ENCODE data around the gene NAV3.

NAV3 gene

GRCh38 chr12:77928078-77928477, 97.4 kb downstream of the NAV3 start:
- no peak for DNase-seq (ENCODE audit: low read depth)

GRCh38 chr12:77932216-77932615, 101.5 kb downstream of the NAV3 start:
- DNase-seq (ENCODE audit: low read depth): no peak

GRCh38 chr12:77938301-77938700, 107.6 kb downstream of the NAV3 start:
- no peak for DNase-seq (ENCODE audit: low read depth)

GRCh38 chr12:77940011-77940423, 109.3 kb downstream of the NAV3 start:
- no peak for DNase-seq (ENCODE audit: low read depth)

DNA sequence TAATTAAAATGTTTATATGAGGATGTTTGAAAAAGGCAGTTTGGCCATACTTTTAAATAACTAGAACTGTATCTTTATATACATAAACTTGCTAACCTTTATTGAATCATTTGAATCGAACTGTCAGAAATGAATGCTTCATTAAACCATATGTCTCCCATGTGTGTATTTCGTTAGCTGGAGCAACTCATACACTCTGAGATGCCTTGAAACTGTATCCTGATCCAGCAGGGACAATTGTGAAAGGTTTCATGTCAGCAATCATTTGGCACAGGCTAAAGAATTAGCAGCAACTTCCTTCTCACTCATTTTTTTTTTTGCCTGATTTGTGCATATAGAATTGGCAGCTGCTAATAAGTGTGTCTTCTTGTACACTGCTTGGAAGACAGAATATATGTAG, 109.9 kb downstream of the NAV3 start:
- no peak for DNase-seq (ENCODE audit: low read depth)

DNA sequence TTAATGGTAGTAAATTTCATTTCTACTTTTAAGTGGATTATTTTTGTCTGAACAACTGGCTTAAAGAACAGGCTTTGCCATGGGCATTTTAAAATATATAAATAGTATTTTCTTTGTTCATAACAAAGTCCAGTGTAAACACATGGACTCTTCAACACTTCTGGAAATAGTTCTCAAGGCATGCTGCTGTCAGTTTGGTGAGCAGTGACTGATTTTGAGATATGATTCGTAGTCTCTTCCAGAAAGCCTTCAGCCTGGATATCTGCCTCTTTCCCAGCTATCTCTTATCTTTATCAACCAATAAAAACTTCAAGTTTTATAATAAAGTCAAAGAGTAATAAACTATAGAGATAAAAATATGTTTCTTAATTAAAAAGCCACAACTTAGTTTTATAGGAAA, 110.7 kb downstream of the NAV3 start:
- DNase-seq (ENCODE audit: low read depth): no peak

DNA sequence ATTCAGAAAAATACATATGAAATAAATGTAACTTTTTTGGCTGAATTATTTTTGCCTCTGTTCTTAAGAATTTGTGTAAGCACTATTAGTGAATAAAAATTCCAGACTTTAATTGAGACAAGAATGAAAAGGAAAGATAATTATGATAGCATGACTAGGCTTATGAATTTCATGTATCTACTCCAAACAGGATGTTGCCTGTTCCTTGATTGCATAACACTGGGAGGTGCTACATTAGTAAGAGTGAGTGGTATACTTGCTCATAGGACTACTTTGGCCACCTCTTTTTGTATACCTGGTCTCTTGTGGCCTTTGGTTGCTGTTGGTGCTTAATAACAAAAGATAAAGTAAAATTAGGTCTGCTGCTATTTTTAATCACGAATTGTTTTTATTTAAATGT, 112.8 kb downstream of the NAV3 start:
- DNase-seq (ENCODE audit: low read depth): no peak

GRCh38 chr12:77946541-77947061, 115.9 kb downstream of the NAV3 start:
- DNase-seq (ENCODE audit: low read depth): no peak

DNA sequence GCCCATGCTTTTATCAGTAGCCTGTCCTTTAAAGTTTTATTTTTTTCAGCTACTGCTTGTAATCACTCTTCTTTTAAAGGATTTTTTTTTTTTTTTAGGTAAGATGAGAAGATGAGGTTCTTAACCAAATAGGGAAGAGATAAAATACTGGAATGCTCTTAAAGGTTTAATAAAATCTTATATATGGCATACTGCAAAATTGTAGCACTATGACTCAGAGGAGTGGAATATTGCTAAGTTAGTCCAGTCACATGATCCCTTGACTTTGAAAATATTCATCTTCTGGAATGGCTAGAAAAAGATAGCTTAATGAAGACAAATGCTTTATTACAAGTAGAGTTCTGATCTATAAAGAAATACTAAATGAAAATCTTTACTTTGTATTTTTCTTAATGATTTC, 116.6 kb downstream of the NAV3 start:
- no peak for DNase-seq (ENCODE audit: low read depth)

DNA sequence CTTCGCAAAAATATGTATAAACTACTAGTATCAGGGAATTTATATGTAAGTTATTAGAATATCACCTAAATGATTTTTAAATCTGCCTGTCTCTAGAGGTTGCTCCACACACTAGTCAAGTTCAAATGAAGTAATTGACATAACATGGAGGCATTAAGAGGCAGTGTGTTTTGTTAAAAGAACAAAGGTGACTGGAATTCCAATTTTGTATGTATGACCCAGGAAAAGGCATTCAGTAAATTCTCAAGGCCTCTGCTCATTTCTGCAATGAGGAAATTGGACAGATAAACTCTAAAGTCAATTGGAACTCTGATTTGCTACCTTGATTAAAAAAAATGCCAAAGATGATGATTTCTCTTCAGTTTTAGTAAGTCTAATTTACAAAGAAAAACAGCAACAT, 117.1 kb downstream of the NAV3 start:
- no peak for DNase-seq (ENCODE audit: low read depth)

DNA sequence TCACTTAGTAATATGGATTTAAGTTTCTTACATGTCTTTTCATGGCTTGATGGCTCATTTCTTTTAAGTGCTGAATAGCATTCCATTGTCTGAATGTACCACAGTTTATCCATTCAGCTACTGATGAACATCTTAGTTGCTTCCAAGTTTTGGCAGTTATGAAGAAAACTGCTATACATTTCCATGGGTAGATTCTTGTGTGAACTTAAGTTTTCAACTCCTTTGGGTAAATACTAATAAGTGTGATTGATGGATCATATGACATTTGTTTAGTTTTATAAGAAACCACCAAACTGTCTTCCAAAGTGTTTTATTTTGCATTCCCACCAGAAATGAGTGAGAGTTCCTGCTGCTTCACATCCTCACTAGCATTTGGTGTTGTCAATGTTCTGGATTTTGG, 119.2 kb downstream of the NAV3 start:
- no peak for DNase-seq (ENCODE audit: low read depth)

GRCh38 chr12:77953528-77954205, 123.0 kb downstream of the NAV3 start:
- DNase-seq (ENCODE audit: low read depth): no peak

DNA sequence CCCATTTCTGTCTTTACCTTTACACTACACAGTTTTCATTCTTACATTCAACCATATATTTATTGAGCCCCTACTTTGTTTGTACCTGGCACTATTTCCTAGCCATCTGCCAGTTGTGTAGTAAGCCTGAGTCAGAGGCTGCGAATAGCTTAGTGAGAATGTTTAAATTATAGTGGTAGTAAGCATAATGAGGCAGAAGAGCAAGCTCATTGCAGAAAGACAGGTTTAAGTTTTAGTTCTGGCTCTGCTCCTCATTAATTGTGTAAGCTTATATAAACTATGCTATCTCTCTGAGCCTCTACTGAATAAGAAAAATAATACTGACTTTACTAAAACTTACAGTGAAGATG, 123.5 kb downstream of the NAV3 start:
- no peak for DNase-seq (ENCODE audit: low read depth)

GRCh38 chr12:77957062-77957461, 126.4 kb downstream of the NAV3 start:
- no peak for DNase-seq (ENCODE audit: low read depth)

- no peak for DNase-seq (ENCODE audit: low read depth)
Observed at GRCh38 chr12:77963576-77964178, 133.0 kb downstream of the NAV3 start.

DNA sequence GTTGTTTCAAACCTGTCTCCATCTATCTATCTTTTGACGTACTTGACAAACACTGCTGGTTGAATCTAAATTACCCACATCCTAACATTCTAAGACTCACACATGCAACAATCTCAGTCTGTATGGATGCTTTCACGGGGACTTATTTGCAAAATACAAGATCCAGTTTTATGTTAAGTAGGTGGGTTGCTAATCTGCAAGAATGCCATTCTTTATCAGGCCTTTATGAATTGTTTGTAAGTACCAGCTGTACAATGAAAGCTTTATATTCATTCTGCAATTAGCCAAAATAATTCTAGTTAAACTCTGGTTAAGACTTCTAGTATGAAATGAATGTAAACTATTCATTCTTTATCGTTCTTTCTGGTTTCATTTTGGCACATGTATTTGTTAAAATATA, 135.1 kb downstream of the NAV3 start:
- DNase-seq (ENCODE audit: low read depth): no peak

DNA sequence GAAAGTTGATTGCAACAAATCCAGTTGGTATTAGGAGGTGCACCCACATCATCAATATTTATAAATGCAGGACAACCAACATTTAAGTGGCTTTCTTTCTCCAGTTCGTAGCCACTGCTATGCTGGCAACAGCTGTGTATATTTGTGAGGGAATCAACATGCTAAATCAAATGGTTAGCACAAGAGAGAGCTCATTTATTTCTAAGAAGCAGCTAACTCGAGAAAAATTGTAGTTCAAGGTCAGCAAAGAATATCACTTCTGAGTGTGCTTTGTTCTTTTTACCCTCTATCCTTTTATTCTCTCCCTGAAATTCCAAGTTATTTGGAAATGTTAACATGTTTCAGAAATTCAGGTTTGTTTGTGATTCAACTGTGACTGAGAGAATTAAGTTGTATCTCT, 137.3 kb downstream of the NAV3 start:
- no peak for DNase-seq (ENCODE audit: low read depth)

GRCh38 chr12:77968571-77968970, 137.9 kb downstream of the NAV3 start:
- DNase-seq (ENCODE audit: low read depth): no peak

DNA sequence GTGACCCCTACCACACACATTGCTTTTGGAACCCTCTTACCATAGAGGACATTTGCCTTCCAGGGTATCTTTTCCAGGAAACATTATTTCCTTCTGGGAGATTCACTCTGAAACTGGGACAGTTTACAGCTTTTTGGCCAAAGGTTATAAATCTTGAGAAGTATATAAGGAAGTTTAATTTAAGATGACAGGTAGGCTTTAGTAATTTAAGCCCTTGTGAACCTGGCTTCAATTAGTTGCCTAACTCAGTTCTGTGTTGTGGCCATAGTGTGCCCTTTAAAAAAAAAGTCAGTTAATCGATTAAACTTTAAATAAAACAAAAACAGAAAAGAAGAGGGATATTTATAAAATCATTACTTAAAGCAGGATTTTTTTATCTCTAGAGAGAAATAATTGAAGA, 142.9 kb downstream of the NAV3 start:
- DNase-seq (ENCODE audit: low read depth): no peak

GRCh38 chr12:77974645-77975044, 144.0 kb downstream of the NAV3 start:
- DNase-seq (ENCODE audit: low read depth): no peak

- no peak for DNase-seq (ENCODE audit: low read depth)
Observed at GRCh38 chr12:77979597-77980250, 149.0 kb downstream of the NAV3 start.

GRCh38 chr12:77980782-77981181, 150.1 kb downstream of the NAV3 start:
- DNase-seq (ENCODE audit: low read depth): no peak

DNA sequence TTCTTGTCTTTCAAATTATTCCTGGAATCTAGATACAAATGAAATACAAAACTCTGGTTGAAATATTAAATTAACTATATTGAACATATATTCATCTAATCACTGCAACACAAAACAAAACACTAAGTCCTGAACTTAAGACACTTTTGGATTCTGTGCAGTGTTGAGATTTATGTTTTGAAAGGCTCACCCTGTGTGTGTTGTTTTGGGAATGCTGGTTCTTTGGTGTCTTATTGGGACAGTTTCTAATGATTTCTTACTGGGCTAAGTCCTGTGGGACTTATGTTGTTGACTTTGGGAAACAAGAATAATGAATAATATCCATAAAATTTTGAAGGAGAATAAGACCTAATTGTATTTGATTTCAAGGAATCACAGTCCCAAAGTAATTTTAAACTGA, 153.2 kb downstream of the NAV3 start:
- DNase-seq (ENCODE audit: low read depth): no peak

- no peak for DNase-seq (ENCODE audit: low read depth)
Observed at GRCh38 chr12:77992760-77993159, 162.1 kb downstream of the NAV3 start.

All from activated T-helper 9 cell treated with anti-CD3 and anti-CD28 coated beads, Interleukin-2, amount 50 U/mL, for 16 hours (primary cell).